Gastrocnemius medialis (tissue), 4 donors: ENCODE measurements around the gene GPHN.

Source experiments
- CTCF ChIP-seq, 5 experiments: fragments of 450-650 bp in 3 of 5; fragments of 200-600 bp in 2 of 5; sonication (generic) in 2 of 5; IDR thresholded peaks in 4 of 5; conservative IDR thresholded peaks in 1 of 5; 1 replicate in 4 of 5; 2 replicates in 1 of 5; pipeline ENCODE4 v1.5.1; 2016 to 2019; ENCODE audit warnings: antibody characterized with exemption in 5 of 5, mild to moderate bottlenecking in 3 of 5, moderate library complexity in 3 of 5
- POLR2A ChIP-seq, 2 donors: fragments of 450-650 bp; IDR thresholded peaks; one replicate each; pipeline ENCODE4 v1.6.1; 2017; ENCODE audit warnings: antibody characterized with exemption in 2 of 2, mild to moderate bottlenecking in 2 of 2, moderate library complexity in 2 of 2

GRCh38 chr14:66487164-66487563 lies 20.8 kb upstream of the GPHN start:
- TF ChIP-seq POLR2A (IDR thresholded peaks at IDR 0.05) = no peak
- TF ChIP-seq CTCF (IDR thresholded peaks at IDR 0.05 in 4 of 5, conservative IDR thresholded peaks at IDR 0.05 in 1 of 5) = no peak
